GM12878 (cell line): ENCODE results near the gene CEBPE. TPM values are rescaled to one million over a fixed set of nuclear protein-coding genes. Genes with fewer than 3 reads are reported as not detected.

Source experiments
- ATAC-seq: fragments of 200-7000 bp; cut with Tn5 transposase; 3 replicates; pipeline ENCODE4 v1.9.1; 2020; ENCODE audit warnings: mild to moderate bottlenecking, moderate library complexity
- BruUV-seq: library from RNA; stranded (reverse); fragments of 400-500 nt; replicated peaks from 2 replicates; lab custom pipeline; 2021; lab: Mats Ljungman, UMichigan
- CTCF ChIA-PET: fragments of 300-600 bp; sonication (Branson Sonifier 250); formaldehyde crosslinking; extraction: SDS; loops from one replicate; lab custom pipeline; 2021; ENCODE audit warnings: inconsistent platforms; lab: Yijun Ruan, JAX
- POLR2A ChIA-PET: fragments of 350-600 bp; formaldehyde crosslinking; extraction: SDS; loops from one replicate; lab custom pipeline; 2021; ENCODE audit warnings: inconsistent platforms; lab: Charles Lee
- RAD21 ChIA-PET: fragments of 300-600 bp; sonication (Branson Sonifier 250); formaldehyde crosslinking; loops from one replicate; lab custom pipeline; 2023; ENCODE audit warnings: antibody characterized with exemption; ENCODE audit not compliant: unreplicated experiment; lab: Charles Lee
- SMC1A ChIA-PET: fragments of 300-600 bp; sonication (Branson Sonifier 250); formaldehyde crosslinking; loops from one replicate; lab custom pipeline; 2023; ENCODE audit not compliant: unreplicated experiment, uncharacterized antibody; lab: Charles Lee
- DNase-seq: peaks from one replicate; pipeline ENCODE4 v3.0.0-alpha.2; 2011; ENCODE audit warnings: low read depth, low spot score
- FAIRE-seq: peaks from 3 replicates; lab custom pipeline; 2011; peaks lifted over from hg19 to GRCh38; lab: Jason Lieb, UNC
- H2AFZ ChIP-seq: 2 replicates; pipeline ENCODE4 v1.6.0; 2011; ENCODE audit warnings: low read depth, low read length, control low read depth; ENCODE audit not compliant: control insufficient read depth
- H3K27ac ChIP-seq: 2 replicates; pipeline ENCODE4 v1.5.1; 2011; ENCODE audit warnings: control low read depth; ENCODE audit not compliant: control insufficient read depth, insufficient read depth
- H3K27me3 ChIP-seq, 2 experiments: replicated peaks in 1 of 2; 2 replicates each; pipeline versions ENCODE4 v1.6.0 to v1.6.1; 2011; ENCODE audit warnings: low read length in 1 of 2; ENCODE audit not compliant: control insufficient read depth in 2 of 2, insufficient read depth in 2 of 2
- H3K36me3 ChIP-seq, 2 experiments: 2 replicates each; pipeline ENCODE4 v1.5.1; 2011; ENCODE audit warnings: low read length in 1 of 2; ENCODE audit not compliant: control insufficient read depth in 2 of 2, insufficient read depth in 2 of 2
- H3K4me1 ChIP-seq: 2 replicates; pipeline ENCODE4 v1.6.1; 2011; ENCODE audit warnings: mild to moderate bottlenecking, low read length, moderate library complexity, mixed read lengths; ENCODE audit not compliant: control insufficient read depth, insufficient read depth
- H3K4me2 ChIP-seq: 2 replicates; pipeline ENCODE4 v1.6.0; 2011; ENCODE audit warnings: control low read depth; ENCODE audit not compliant: control insufficient read depth, insufficient read depth
- H3K4me3 ChIP-seq: fragments of 200-600 bp; sonication (generic); 2 replicates; pipeline ENCODE4 v1.5.1; 2016
- H3K79me2 ChIP-seq: 2 replicates; pipeline ENCODE4 v1.6.0; 2011; ENCODE audit warnings: low read length; ENCODE audit not compliant: control insufficient read depth, insufficient read depth
- H3K9ac ChIP-seq: 2 replicates; pipeline ENCODE4 v1.8.0; 2011; ENCODE audit warnings: low read length, control low read depth, mixed read lengths; ENCODE audit not compliant: control insufficient read depth, insufficient read depth
- H3K9me3 ChIP-seq: replicated peaks from 3 replicates; pipeline ENCODE4 v1.5.1; 2011; ENCODE audit warnings: mild to moderate bottlenecking, low read length; ENCODE audit not compliant: control insufficient read depth, insufficient read depth
- H4K20me1 ChIP-seq: 2 replicates; pipeline ENCODE4 v1.6.0; 2011; ENCODE audit not compliant: control insufficient read depth, insufficient read depth
- FOXK2 ChIP-seq: fragments of 450-650 bp; IDR thresholded peaks from 2 replicates; pipeline ENCODE4 v1.6.1; 2017; ENCODE audit warnings: mild to moderate bottlenecking, moderate library complexity
- IRF5 ChIP-seq: fragments of 450-650 bp; IDR thresholded peaks from 2 replicates; pipeline ENCODE4 v1.6.1; 2017; ENCODE audit warnings: borderline replicate concordance
- MXI1 ChIP-seq: fragments of 150-350 bp; IDR thresholded peaks from 2 replicates; pipeline ENCODE4 v1.6.1; 2011; ENCODE audit warnings: low read depth, mild to moderate bottlenecking, inconsistent platforms, low read length, improper control_type of control experiment
- ZBTB33 ChIP-seq: fragments of 450-650 bp; IDR thresholded peaks from 2 replicates; pipeline ENCODE4 v1.6.1; 2017; ENCODE audit warnings: mild to moderate bottlenecking
- WGBS: methylation state at CpG from one replicate; pipeline ENCODE4 v1.1.6; 2016; ENCODE audit warnings: low lambda C conversion rate; ENCODE audit not compliant: insufficient replicate concordance, insufficient coverage; ENCODE audit errors: missing lambda C conversion rate; 5-methylcytosine and 5-hydroxymethylcytosine counted together
- in situ Hi-C: fragments of 300-500 bp; cut with MboI; formaldehyde crosslinking; loops from 9 replicates; pipeline ENCODE4 v1.14.3; 2018; ENCODE audit warnings: mixed read lengths
- intact Hi-C: fragments of 100-400 bp; cut with micrococcal nuclease; formaldehyde crosslinking; loops from one replicate; pipeline ENCODE4 v1.14.2; 2022; ENCODE audit not compliant: unreplicated experiment
- polyA plus RNA-seq, 11 experiments: library from polyadenylated mRNA; depleted of rRNA in 4 of 11; unstranded in 6 of 11; stranded (reverse) in 5 of 11; fragments of >200 nt; fragmentation: Nextera tagmentation in 4 of 11; fragmentation: Illumina TruSeq in 1 of 11; extraction: Ambion mirVana in 4 of 11; extraction: Trizol in 1 of 11; gene quantifications; 1 replicate in 1 of 11; 2 replicates in 10 of 11; pipeline versions ENCODE4 v1.2.1 to v1.2.3, GENCODE V29; 2011 to 2016; ENCODE audit warnings: inconsistent platforms in 2 of 11, missing spikeins in 2 of 11, low read depth in 1 of 11
- total RNA-seq, 4 experiments: library from RNA; depleted of rRNA in 3 of 4; stranded (reverse); fragments of >200 nt in 3 of 4; fragmentation: Illumina TruSeq in 1 of 4; extraction: Trizol in 1 of 4; gene quantifications; 2 replicates each; pipeline versions ENCODE4 v1.2.1 to v1.2.3, GENCODE V29; 2013 to 2021

CEBPE gene
- total and polyA plus RNA-seq, 10 of the 15 experiments (the other 5 are each of a cell fraction or from before 2014, with no cell fraction given), result 0.09 to 0.45 (median 0.24) TPM; not detected in 7

GRCh38 chr14:23101986-23102625, 16.9 kb downstream of the CEBPE start:
- BruUV-seq, result no TSS peak
- TF ChIP-seq ZBTB33, result no peak
- no peak for TF ChIP-seq FOXK2
- no peak for TF ChIP-seq IRF5
- TF ChIP-seq MXI1, result no peak
- TF ChIP-seq, all 136 proteins: peak for 0
- intact Hi-C loops (no loop called here), in situ Hi-C loops (no loop called here)
- H3K4me1 ChIP-seq, result no peaks in the 10 kb centered on the region
- no peak overlapping the region for H3K27ac ChIP-seq
- RAD21 ChIA-PET, result interaction anchor here (2.0 kb wide), 1 partner anchor 34 kb away, joined by 6 read pairs; no protein-coding TSS in a partner anchor
- POLR2A ChIA-PET, result no interaction called here
- 78% methylated on average over 10 of the region's 10 CpGs for WGBS
- no peaks in the 10 kb centered on the region for H3K27me3 ChIP-seq
- no peak overlapping the region for H3K4me2 ChIP-seq
- peaks cover 8% of the 10 kb centered on the region for H3K79me2 ChIP-seq
- no peaks in the 10 kb centered on the region for H3K9me3 ChIP-seq
- FAIRE-seq, result no peak
- no peak overlapping the region for H2AFZ ChIP-seq
- no peak overlapping the region for H3K9ac ChIP-seq
- DNase-seq, result no peak
- ATAC-seq, result no peak
- no peaks in the 10 kb centered on the region; the same call in 1 of the 2 replicates for H4K20me1 ChIP-seq
- H3K36me3 ChIP-seq, result peaks cover 0 to 8% of the 10 kb centered on the region in 2 experiments; a peak in 1 of 4 replicates
- SMC1A ChIA-PET, result no interaction called here
- no peak overlapping the region for H3K4me3 ChIP-seq
- CTCF ChIA-PET, result interaction anchor here (2.0 to 5.8 kb wide), 3 partner anchors 19 to 33 kb away, joined by 5 to 28 read pairs (median 14); no protein-coding TSS in a partner anchor
